ENCODE measurements around the gene TERT. TPM values are rescaled to one million over a fixed set of nuclear protein-coding genes. Genes with fewer than 3 reads are reported as not detected.
"Not testable (repeated sequence)": the region's sequence is repeated elsewhere in the genome, so short reads cannot be mapped to it uniquely, and the experiment has no call there.

Gene TERT
- polyA plus RNA-seq, 4 donors = 0.20 to 0.56 (median 0.39) TPM

GRCh38 chr5:1280177-1281037, 14.5 kb downstream of the TERT start:
- DNase-seq (ENCODE audit: low read depth in 4 of 4, low spot score in 2 of 4) = no peak

GRCh38 chr5:1279443-1280151, 15.3 kb downstream of the TERT start:
- no peak for DNase-seq (ENCODE audit: low read depth in 4 of 4, low spot score in 2 of 4)

- no peak for DNase-seq (ENCODE audit: low read depth in 4 of 4, low spot score in 2 of 4)
Measured at GRCh38 chr5:1278656-1279442, 16.0 kb downstream of the TERT start.

- DNase-seq (ENCODE audit: low read depth in 4 of 4, low spot score in 2 of 4) = no peak
Measured at GRCh38 chr5:1278216-1278615, 16.7 kb downstream of the TERT start.

GRCh38 chr5:1277781-1278180, 17.1 kb downstream of the TERT start:
- DNase-seq (ENCODE audit: low read depth in 4 of 4, low spot score in 2 of 4) = no peak

GRCh38 chr5:1277331-1277730, 17.5 kb downstream of the TERT start:
- no peak for DNase-seq (ENCODE audit: low read depth in 4 of 4, low spot score in 2 of 4)

- DNase-seq (ENCODE audit: low read depth in 4 of 4, low spot score in 2 of 4) = no peak
Measured at GRCh38 chr5:1276930-1277329, 17.9 kb downstream of the TERT start.

GRCh38 chr5:1275397-1276391, 19.2 kb downstream of the TERT start:
- not testable (repeated sequence) for DNase-seq (ENCODE audit: low read depth in 4 of 4, low spot score in 2 of 4)

- no peak for DNase-seq (ENCODE audit: low read depth in 4 of 4, low spot score in 2 of 4)
Measured at GRCh38 chr5:1274471-1274870, 20.4 kb downstream of the TERT start.

GRCh38 chr5:1273745-1274144, 21.1 kb downstream of the TERT start:
- no peak for DNase-seq (ENCODE audit: low read depth in 4 of 4, low spot score in 2 of 4)

GRCh38 chr5:1272201-1272600, 22.7 kb downstream of the TERT start:
- DNase-seq (ENCODE audit: low read depth in 4 of 4, low spot score in 2 of 4) = no peak

DNA sequence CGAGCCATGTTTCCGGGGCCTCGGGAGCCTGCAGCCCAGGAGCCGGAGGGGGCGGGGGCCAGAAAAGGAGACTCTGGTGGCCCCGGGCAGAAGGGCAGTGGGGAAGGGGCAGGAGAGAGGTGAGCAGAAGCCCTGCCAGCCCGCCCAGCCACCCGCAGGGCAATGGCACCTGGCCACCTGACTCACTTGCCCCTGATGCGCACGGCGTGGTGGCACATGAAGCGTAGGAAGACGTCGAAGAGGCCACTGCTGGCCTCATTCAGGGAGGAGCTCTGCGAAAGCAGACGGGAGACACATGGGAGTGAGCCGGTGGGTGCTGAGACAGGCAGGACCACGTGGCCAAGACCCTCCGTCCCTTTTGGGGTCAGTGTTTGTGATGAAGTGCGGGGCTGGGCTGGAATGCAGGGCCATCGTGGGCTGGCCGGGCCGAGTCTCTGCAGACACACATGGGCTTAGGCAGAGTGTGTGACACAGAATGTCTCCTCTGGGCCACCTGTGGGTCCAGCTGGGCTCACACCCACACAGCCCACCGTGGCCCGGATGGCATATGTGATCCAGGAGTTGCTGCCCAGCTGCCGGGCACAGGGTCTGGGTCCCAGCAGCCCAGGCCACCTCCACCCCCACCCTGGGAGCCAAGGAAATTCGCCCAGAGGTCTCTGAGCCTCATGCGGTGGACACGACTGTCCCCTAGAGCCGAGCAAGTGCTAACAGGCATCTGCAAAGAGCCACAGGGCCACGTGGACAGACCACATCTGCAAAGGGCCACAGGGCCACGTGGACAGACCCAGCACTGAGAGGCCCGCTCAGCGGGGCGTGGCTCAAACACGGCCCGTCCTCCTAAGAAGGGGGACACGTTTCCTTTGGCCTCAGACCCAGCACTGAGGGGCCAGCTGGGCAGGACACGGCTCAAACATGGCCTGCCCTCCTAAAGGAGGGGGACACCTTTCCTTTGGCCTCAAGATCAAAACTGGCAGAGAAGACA, 23.6 kb downstream of the TERT start:
- no peak for DNase-seq (ENCODE audit: low read depth in 4 of 4, low spot score in 2 of 4)

GRCh38 chr5:1270426-1270825, 24.4 kb downstream of the TERT start:
- no peak for DNase-seq (ENCODE audit: low read depth in 4 of 4, low spot score in 2 of 4)

DNA sequence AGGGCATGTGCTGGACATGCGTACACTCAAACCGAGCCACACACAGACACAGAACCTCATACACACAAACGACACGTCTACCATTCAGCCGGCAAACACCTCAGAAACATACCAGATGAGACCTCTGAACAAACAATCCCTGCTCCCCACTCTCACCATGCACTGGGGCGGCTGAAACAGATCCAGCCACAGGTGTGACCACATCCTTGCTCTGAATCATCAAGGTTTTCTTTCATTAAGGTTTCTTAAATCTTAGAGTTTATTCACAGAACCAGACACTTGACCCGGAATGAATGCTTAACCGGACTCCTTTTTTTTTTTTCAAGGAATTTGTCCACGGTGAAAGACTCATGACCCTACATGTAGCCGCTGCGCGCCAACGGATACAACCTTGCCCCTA, 26.2 kb downstream of the TERT start:
- no peak for DNase-seq (ENCODE audit: low read depth in 4 of 4, low spot score in 2 of 4)

GRCh38 chr5:1268056-1268455, 26.8 kb downstream of the TERT start:
- no peak for DNase-seq (ENCODE audit: low read depth in 4 of 4, low spot score in 2 of 4)

- not testable (repeated sequence) for DNase-seq (ENCODE audit: low read depth in 4 of 4, low spot score in 2 of 4)
Measured at GRCh38 chr5:1267464-1267863, 27.4 kb downstream of the TERT start.

DNA sequence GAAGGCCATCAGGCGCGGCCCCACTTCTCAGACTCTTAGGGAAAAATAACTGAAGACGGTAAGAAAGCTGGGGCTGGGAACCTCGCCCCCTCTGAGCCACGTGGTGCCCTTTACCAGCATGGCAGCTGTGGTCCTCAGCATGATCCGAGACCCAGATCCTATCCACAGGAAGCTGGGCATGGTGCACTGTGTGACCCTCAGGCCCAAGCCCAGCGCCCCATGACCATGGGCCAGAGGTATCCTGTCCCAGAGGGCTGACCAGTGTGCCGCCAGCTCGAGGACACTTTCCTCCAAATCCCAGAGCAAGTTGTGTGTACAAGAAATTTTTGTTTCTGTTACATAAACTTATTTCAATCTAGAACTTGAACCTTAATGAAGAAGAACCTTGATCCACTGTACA, 28.1 kb downstream of the TERT start:
- DNase-seq (ENCODE audit: low read depth in 4 of 4, low spot score in 2 of 4) = no peak

Data from left renal cortex interstitium (tissue), 4 donors.